ENCODE measurements around the gene KIF5B.

GRCh38 chr10:32033171-32033570, 23.1 kb downstream of the KIF5B start:
- TF ChIP-seq MAFG (tag; conservative IDR thresholded peaks at IDR 0.05) (no peak), CBX8 (IDR thresholded peaks at IDR 0.05; ENCODE audit: borderline replicate concordance, extremely low read depth, low read depth, low read length, poor library complexity, severe bottlenecking) (no peak), POLR2AphosphoS5 (IDR thresholded peaks at IDR 0.05; ENCODE audit: control insufficient read depth, insufficient read depth, low read depth, low read length) (no peak), LEF1 (IDR thresholded peaks at IDR 0.05) (no peak), NR1H2 (CRISPR knock-in tag; IDR thresholded peaks at IDR 0.05) (no peak), ZNF408 (CRISPR knock-in tag; IDR thresholded peaks at IDR 0.05; ENCODE audit: low read depth) (no peak), TRIM28 (IDR thresholded peaks at IDR 0.05) (no peak)

All from K562 (cell line).